ENCODE results near the gene CYP26A1.

CYP26A1 gene

GRCh38 chr10:93028883-93029282, 44.8 kb upstream of the CYP26A1 start:
- no peaks in the 10 kb centered on the region for H3K27me3 ChIP-seq (ENCODE audit: insufficient read depth, low read length, poor library complexity, severe bottlenecking)

GRCh38 chr10:93030409-93030808, 43.3 kb upstream of the CYP26A1 start:
- H2AFZ ChIP-seq (ENCODE audit: low read length): no peak overlapping the region
- H3K4me1 ChIP-seq (ENCODE audit: insufficient read depth, low read length, poor library complexity, severe bottlenecking): no peaks in the 10 kb centered on the region
- H3K79me2 ChIP-seq (ENCODE audit: insufficient read depth, low read length): no peaks in the 10 kb centered on the region
- no peak overlapping the region for H3K9ac ChIP-seq (ENCODE audit: low read depth, low read length, poor library complexity, severe bottlenecking)
- H3K36me3 ChIP-seq (ENCODE audit: insufficient read depth, low read length): no peaks in the 10 kb centered on the region
- no peak overlapping the region for H3K4me3 ChIP-seq (ENCODE audit: low read length, poor library complexity, severe bottlenecking)
- no peaks in the 10 kb centered on the region; the same call in 1 of the 2 replicates for H3K9me3 ChIP-seq (ENCODE audit: insufficient read depth, low read depth, low read length)
- H3K9me2 ChIP-seq (replicated peaks; ENCODE audit: low read depth, low read length): no peaks in the 10 kb centered on the region
- no peak overlapping the region for H3K4me2 ChIP-seq (ENCODE audit: low read depth, low read length, poor library complexity, severe bottlenecking)
- no peaks in the 10 kb centered on the region for H4K20me1 ChIP-seq (ENCODE audit: insufficient read depth, low read length, poor library complexity, severe bottlenecking)
- H3K27me3 ChIP-seq (ENCODE audit: insufficient read depth, low read length, poor library complexity, severe bottlenecking): no peaks in the 10 kb centered on the region
- no peak for TF ChIP-seq EZH2phosphoT487 (IDR thresholded peaks at IDR 0.05; ENCODE audit: borderline replicate concordance)
- TF ChIP-seq CTCF (conservative IDR thresholded peaks at IDR 0.05; ENCODE audit: low read length): no peak
- H3F3A ChIP-seq (ENCODE audit: low read depth): no peaks in the 10 kb centered on the region

More at GRCh38 chr10:93028883-93029282, 44.8 kb upstream of the CYP26A1 start:
- no peak overlapping the region for H3K4me2 ChIP-seq (ENCODE audit: low read depth, low read length, poor library complexity, severe bottlenecking)
- H3F3A ChIP-seq (ENCODE audit: low read depth): no peaks in the 10 kb centered on the region
- no peak overlapping the region for H3K4me3 ChIP-seq (ENCODE audit: low read length, poor library complexity, severe bottlenecking)
- no peaks in the 10 kb centered on the region for H4K20me1 ChIP-seq (ENCODE audit: insufficient read depth, low read length, poor library complexity, severe bottlenecking)
- H2AFZ ChIP-seq (ENCODE audit: low read length): no peak overlapping the region
- no peaks in the 10 kb centered on the region for H3K79me2 ChIP-seq (ENCODE audit: insufficient read depth, low read length)
- no peaks in the 10 kb centered on the region for H3K9me2 ChIP-seq (replicated peaks; ENCODE audit: low read depth, low read length)
- no peaks in the 10 kb centered on the region for H3K36me3 ChIP-seq (ENCODE audit: insufficient read depth, low read length)
- no peaks in the 10 kb centered on the region for H3K4me1 ChIP-seq (ENCODE audit: insufficient read depth, low read length, poor library complexity, severe bottlenecking)
- no peak overlapping the region for H3K9ac ChIP-seq (ENCODE audit: low read depth, low read length, poor library complexity, severe bottlenecking)
- H3K9me3 ChIP-seq (ENCODE audit: insufficient read depth, low read depth, low read length): no peaks in the 10 kb centered on the region; the same call in 1 of the 2 replicates
- TF ChIP-seq CTCF (conservative IDR thresholded peaks at IDR 0.05; ENCODE audit: low read length) (no peak), EZH2phosphoT487 (IDR thresholded peaks at IDR 0.05; ENCODE audit: borderline replicate concordance) (no peak)

- Histone ChIP-seq H3K9me2 (replicated peaks; ENCODE audit: low read depth, low read length) (no peaks in the 10 kb centered on the region), H3K27me3 (ENCODE audit: insufficient read depth, low read length, poor library complexity, severe bottlenecking) (no peaks in the 10 kb centered on the region), H3K4me3 (ENCODE audit: low read length, poor library complexity, severe bottlenecking) (no peak overlapping the region), H4K20me1 (ENCODE audit: insufficient read depth, low read length, poor library complexity, severe bottlenecking) (no peaks in the 10 kb centered on the region), H3F3A (ENCODE audit: low read depth) (no peaks in the 10 kb centered on the region), H3K4me2 (ENCODE audit: low read depth, low read length, poor library complexity, severe bottlenecking) (no peak overlapping the region), H3K36me3 (ENCODE audit: insufficient read depth, low read length) (no peaks in the 10 kb centered on the region), H3K79me2 (ENCODE audit: insufficient read depth, low read length) (no peaks in the 10 kb centered on the region), H3K4me1 (ENCODE audit: insufficient read depth, low read length, poor library complexity, severe bottlenecking) (no peaks in the 10 kb centered on the region), H3K9ac (ENCODE audit: low read depth, low read length, poor library complexity, severe bottlenecking) (no peak overlapping the region), H2AFZ (ENCODE audit: low read length) (no peak overlapping the region), H3K9me3 (ENCODE audit: insufficient read depth, low read depth, low read length) (no peaks in the 10 kb centered on the region; the same call in 1 of the 2 replicates)
- no peak for TF ChIP-seq CTCF (conservative IDR thresholded peaks at IDR 0.05; ENCODE audit: low read length)
- TF ChIP-seq EZH2phosphoT487 (IDR thresholded peaks at IDR 0.05; ENCODE audit: borderline replicate concordance): no peak
Observed at GRCh38 chr10:93032105-93032808, 41.4 kb upstream of the CYP26A1 start.

Data from Loucy (cell line).